NB4 (cell line): ENCODE measurements around the gene KSR2.

ENCODE experiments used
- DNase-seq: peaks from one replicate; pipeline ENCODE4 v3.0.0; 2010; ENCODE audit warnings: low read depth
- H3K4me3 ChIP-seq: one replicate; pipeline ENCODE4 v1.5.1; 2011; ENCODE audit warnings: mild to moderate bottlenecking, low read depth, low read length, moderate library complexity
- CTCF ChIP-seq: IDR thresholded peaks from one replicate; pipeline ENCODE4 v1.5.1; 2012; ENCODE audit warnings: low read depth, low read length
- MAX ChIP-seq: IDR thresholded peaks from 2 replicates; pipeline ENCODE4 v1.6.1; 2011; ENCODE audit warnings: low read depth, low read length
- MYC ChIP-seq: IDR thresholded peaks from 2 replicates; pipeline ENCODE4 v1.6.1; 2011; ENCODE audit warnings: low read depth, low read length
- POLR2A ChIP-seq: IDR thresholded peaks from 2 replicates; pipeline ENCODE4 v1.6.1; 2011; ENCODE audit warnings: mild to moderate bottlenecking; ENCODE audit not compliant: insufficient read length; ENCODE audit errors: extremely low read depth

Gene KSR2

GRCh38 chr12:117498880-117499279 lies 469.9 kb downstream of the KSR2 start:
- TF ChIP-seq POLR2A (no peak), CTCF (no peak), MAX (no peak), MYC (no peak)
- no peak for DNase-seq
- no peak overlapping the region for H3K4me3 ChIP-seq

- no peak for DNase-seq
- H3K4me3 ChIP-seq = no peak overlapping the region
Measured at GRCh38 chr12:117498256-117498655, 470.5 kb downstream of the KSR2 start.

GRCh38 chr12:117497407-117497806 lies 471.4 kb downstream of the KSR2 start:
- DNase-seq = no peak
- no peak overlapping the region for H3K4me3 ChIP-seq
- no peak for TF ChIP-seq MYC

More at GRCh38 chr12:117498256-117498655, 470.5 kb downstream of the KSR2 start:
- TF ChIP-seq MYC (no peak), CTCF (no peak), POLR2A (no peak), MAX (no peak)

GRCh38 chr12:117494833-117495655 lies 473.7 kb downstream of the KSR2 start:
- no peak for DNase-seq
- TF ChIP-seq MAX (no peak), MYC (no peak), CTCF (no peak), POLR2A (no peak)

GRCh38 chr12:117491711-117492110 lies 477.1 kb downstream of the KSR2 start:
- no peak for TF ChIP-seq CTCF
- no peak for TF ChIP-seq POLR2A
- no peak for TF ChIP-seq MAX
- TF ChIP-seq MYC = no peak
- no peak for DNase-seq
- no peak overlapping the region for H3K4me3 ChIP-seq

More at GRCh38 chr12:117494833-117495655, 473.7 kb downstream of the KSR2 start:
- no peak overlapping the region for H3K4me3 ChIP-seq

GRCh38 chr12:117490130-117490529 lies 478.7 kb downstream of the KSR2 start:
- TF ChIP-seq CTCF (no peak), MYC (no peak), MAX (no peak), POLR2A (no peak)
- DNase-seq = no peak

More at GRCh38 chr12:117490130-117490529, 478.7 kb downstream of the KSR2 start:
- no peak overlapping the region for H3K4me3 ChIP-seq
